ENCODE measurements around the gene MBNL2. TPM values are rescaled to one million over a fixed set of nuclear protein-coding genes. Genes with fewer than 3 reads are reported as not detected.
A peak's percentile ranks its signal among the peaks of the same experiment; 100 is the strongest.

MBNL2 gene
- total and polyA plus RNA-seq, 2 of the 13 experiments (the other 11 are each of a cell fraction or from before 2014, with no cell fraction given), result 30.8 to 59.0 TPM

GRCh38 chr13:97266772-97267417 is 44.8 kb downstream of the MBNL2 start:
- peaks cover 73% of the 10 kb centered on the region for H3K4me1 ChIP-seq (ENCODE audit: insufficient read depth, low read length)
- no peak overlapping the region for H2AFZ ChIP-seq (ENCODE audit: low read length)
- peak; percentile 8 for FAIRE-seq
- no peaks in the 10 kb centered on the region for H3K27me3 ChIP-seq (ENCODE audit: control insufficient read depth in 1 of 2, insufficient read depth in 2 of 2, low read length in 2 of 2)
- TF ChIP-seq ZNF280D (CRISPR knock-in tag; IDR thresholded peaks at IDR 0.05) (no peak), RBM22 (optimal IDR thresholded peaks at IDR 0.05; ENCODE audit: low read length) (peak; percentile 68), TBP (CRISPR knock-in tag; IDR thresholded peaks at IDR 0.05) (no peak)
- peaks cover 92% of the 10 kb centered on the region for H3K79me2 ChIP-seq (ENCODE audit: insufficient read depth, low read length)
- peaks cover 7 to 42% of the 10 kb centered on the region in 2 experiments for H3K36me3 ChIP-seq (replicated peaks in 1 of 2; ENCODE audit: control insufficient read depth in 1 of 2, insufficient read depth in 2 of 2, low read length in 2 of 2)
- ChIA-PET CTCF (ENCODE audit: low intra/inter-chr PET ratio, low total read pairs) (no interaction called here), POLR2A (no interaction called here)
- no TSS peak for BruUV-seq (replicated peaks)
- in situ Hi-C loops (cut with HindIII; ENCODE audit: extremely low pct_ligation_motif_present, low pct_unique_long_range_greater_than_20kb), result no loop called here
- no peaks in the 10 kb centered on the region for H3K9me3 ChIP-seq (ENCODE audit: low read length)
- H3K9ac ChIP-seq (ENCODE audit: insufficient read depth, low read depth, low read length), result no peak overlapping the region
- H3K4me3 ChIP-seq (replicated peaks in 1 of 3; ENCODE audit: insufficient read depth in 1 of 3, low read depth in 2 of 3, low read length in 3 of 3), result no peak overlapping the region
- 96% methylated on average over 8 of the region's 8 CpGs for WGBS (ENCODE audit: low lambda C conversion rate)
- H3K27ac ChIP-seq (ENCODE audit: extremely low read length, insufficient read depth, low read length), result no peak overlapping the region
- no peak for ATAC-seq
- H4K20me1 ChIP-seq (ENCODE audit: insufficient read depth, low read length), result peaks cover 9% of the 10 kb centered on the region; the same call in 1 of the 2 replicates
- intact Hi-C loops (cut with micrococcal nuclease; ENCODE audit: unreplicated experiment), result no loop called here
- DNase-seq (ENCODE audit: low spot score), result no peak
- H3K4me2 ChIP-seq (ENCODE audit: low read depth, low read length), result no peak overlapping the region

GRCh38 chr13:97267418-97268059 is 45.4 kb downstream of the MBNL2 start:
- Histone ChIP-seq H2AFZ (ENCODE audit: low read length) (no peak overlapping the region), H3K9ac (ENCODE audit: insufficient read depth, low read depth, low read length) (no peak overlapping the region), H3K36me3 (replicated peaks in 1 of 2; ENCODE audit: control insufficient read depth in 1 of 2, insufficient read depth in 2 of 2, low read length in 2 of 2) (peaks cover 3 to 35% of the 10 kb centered on the region in 2 experiments), H3K4me2 (ENCODE audit: low read depth, low read length) (no peak overlapping the region), H3K4me3 (replicated peaks in 1 of 3; ENCODE audit: insufficient read depth in 1 of 3, low read depth in 2 of 3, low read length in 3 of 3) (no peak overlapping the region), H3K27me3 (ENCODE audit: control insufficient read depth in 1 of 2, insufficient read depth in 2 of 2, low read length in 2 of 2) (no peaks in the 10 kb centered on the region), H3K4me1 (ENCODE audit: insufficient read depth, low read length) (peaks cover 73% of the 10 kb centered on the region), H4K20me1 (ENCODE audit: insufficient read depth, low read length) (peaks cover 9% of the 10 kb centered on the region; the same call in 1 of the 2 replicates), H3K27ac (ENCODE audit: extremely low read length, insufficient read depth, low read length) (no peak overlapping the region), H3K79me2 (ENCODE audit: insufficient read depth, low read length) (peaks cover 91% of the 10 kb centered on the region), H3K9me3 (ENCODE audit: low read length) (no peaks in the 10 kb centered on the region)
- ChIA-PET POLR2A (interaction anchor here (1.7 kb wide), 1 partner anchor 8 kb away, joined by 9 read pairs; no protein-coding TSS in a partner anchor), CTCF (ENCODE audit: low intra/inter-chr PET ratio, low total read pairs) (no interaction called here)
- no TSS peak for BruUV-seq (replicated peaks)
- FAIRE-seq (no peak), DNase-seq (ENCODE audit: low spot score) (no peak), ATAC-seq (no peak)
- WGBS (ENCODE audit: low lambda C conversion rate), result 93% methylated on average over 11 of the region's 11 CpGs
- TF ChIP-seq DDIT3 (CRISPR knock-in tag; IDR thresholded peaks at IDR 0.05) (no peak), ZNF350 (CRISPR knock-in tag; IDR thresholded peaks at IDR 0.05; ENCODE audit: borderline replicate concordance, low read depth) (no peak), HOXD1 (CRISPR knock-in tag; IDR thresholded peaks at IDR 0.05) (no peak), RBM22 (optimal IDR thresholded peaks at IDR 0.05; ENCODE audit: low read length) (peak; percentile 6), PHF5A (CRISPR knock-in tag; IDR thresholded peaks at IDR 0.05; ENCODE audit: low read depth, unreplicated experiment) (no peak), BCL6 (CRISPR knock-in tag; IDR thresholded peaks at IDR 0.05) (no peak)
- intact Hi-C loops (cut with micrococcal nuclease; ENCODE audit: unreplicated experiment), result no loop called here
- in situ Hi-C loops (cut with HindIII; ENCODE audit: extremely low pct_ligation_motif_present, low pct_unique_long_range_greater_than_20kb), result no loop called here
